H1 (cell line): ENCODE data around the gene PARP1. TPM values are rescaled to one million over a fixed set of nuclear protein-coding genes. Genes with fewer than 3 reads are reported as not detected.

Experiments used
- CTCF ChIA-PET: fragments of 300-600 bp; sonication (Branson Sonifier 250); formaldehyde crosslinking; loops from one replicate; lab custom pipeline; 2021; ENCODE audit not compliant: partially characterized antibody; lab: Charles Lee
- POLR2A ChIA-PET: fragments of 300-600 bp; sonication (Branson Sonifier 250); formaldehyde crosslinking; loops from one replicate; lab custom pipeline; 2021; ENCODE audit warnings: inconsistent platforms; ENCODE audit not compliant: partially characterized antibody; lab: Charles Lee
- DNase-seq, 2 experiments: peaks; one replicate each; pipeline versions ENCODE4 v3.0.0 to v3.0.0-alpha.2; 2010 to 2022; ENCODE audit warnings: low spot score in 2 of 2, low read depth in 1 of 2, mixed read lengths in 1 of 2
- FAIRE-seq: peaks from 2 replicates; lab custom pipeline; 2011; peaks lifted over from hg19 to GRCh38; lab: Jason Lieb, UNC
- H2AFZ ChIP-seq: 2 replicates; pipeline ENCODE4 v1.8.1; 2012; ENCODE audit warnings: low read length, inconsistent platforms
- H2AK5ac ChIP-seq: 2 replicates; pipeline ENCODE4 v1.6.1; 2013; ENCODE audit warnings: low read depth, low read length
- H2BK120ac ChIP-seq: replicated peaks from 2 replicates; pipeline ENCODE3; 2013; ENCODE audit warnings: low read depth, low read length, inconsistent platforms
- H2BK12ac ChIP-seq: 2 replicates; pipeline ENCODE4 v1.6.1; 2013; ENCODE audit warnings: low read depth, low read length
- H2BK15ac ChIP-seq: 2 replicates; pipeline ENCODE4 v1.6.1; 2013; ENCODE audit warnings: low read length
- H2BK20ac ChIP-seq: 2 replicates; pipeline ENCODE4 v1.6.1; 2013; ENCODE audit warnings: low read length
- H2BK5ac ChIP-seq: 2 replicates; pipeline ENCODE4 v1.6.1; 2013; ENCODE audit warnings: low read depth, low read length
- H3K14ac ChIP-seq: 2 replicates; pipeline ENCODE4 v1.6.1; 2013; ENCODE audit warnings: inconsistent platforms; ENCODE audit not compliant: insufficient read length
- H3K18ac ChIP-seq: 2 replicates; pipeline ENCODE4 v1.6.1; 2013; ENCODE audit warnings: low read length; ENCODE audit errors: extremely low read depth
- H3K23ac ChIP-seq: 2 replicates; pipeline ENCODE4 v1.6.1; 2013; ENCODE audit warnings: inconsistent platforms; ENCODE audit not compliant: insufficient read length
- H3K23me2 ChIP-seq: 2 replicates; pipeline ENCODE4 v1.6.1; 2013; ENCODE audit warnings: low read depth, low read length
- H3K27ac ChIP-seq: 2 replicates; pipeline ENCODE4 v1.6.1; 2011; ENCODE audit warnings: low read depth, low read length, inconsistent platforms
- H3K27me3 ChIP-seq, 4 experiments: replicated peaks in 1 of 4; 1 replicate in 1 of 4; 2 replicates in 3 of 4; pipeline versions ENCODE4 v1.6.1 to v1.8.1; 2011 to 2013; ENCODE audit warnings: low read length in 3 of 4, mild to moderate bottlenecking in 3 of 4, inconsistent platforms in 2 of 4, mixed read lengths in 2 of 4, moderate library complexity in 1 of 4; ENCODE audit not compliant: control insufficient read depth in 3 of 4, insufficient read depth in 3 of 4; ENCODE audit errors: extremely low read depth in 1 of 4
- H3K36me3 ChIP-seq, 4 experiments: 2 replicates each; pipeline versions ENCODE4 v1.6.1 to v1.8.1; 2011 to 2013; ENCODE audit warnings: mild to moderate bottlenecking in 4 of 4, low read length in 3 of 4, moderate library complexity in 2 of 4, control low read depth in 1 of 4, inconsistent platforms in 1 of 4; ENCODE audit not compliant: insufficient read depth in 4 of 4, control insufficient read depth in 2 of 4
- H3K4ac ChIP-seq: replicated peaks from 2 replicates; pipeline ENCODE3; 2013; ENCODE audit warnings: low read length, low read depth, mixed read lengths, inconsistent platforms; ENCODE audit not compliant: insufficient read length
- H3K4me1 ChIP-seq, 4 experiments: replicated peaks in 1 of 4; 1 replicate in 1 of 4; 2 replicates in 3 of 4; pipeline versions ENCODE4 v1.6.1 to v1.8.1; 2011 to 2013; ENCODE audit warnings: low read length in 3 of 4, inconsistent platforms in 2 of 4, mixed read lengths in 1 of 4; ENCODE audit not compliant: insufficient read depth in 4 of 4, control insufficient read depth in 3 of 4
- H3K4me2 ChIP-seq, 2 experiments: 2 replicates each; pipeline versions ENCODE4 v1.6.1 to v1.8.1; 2011 to 2013; ENCODE audit warnings: low read depth in 2 of 2, low read length in 2 of 2, control low read depth in 1 of 2, inconsistent platforms in 1 of 2, mild to moderate bottlenecking in 1 of 2; ENCODE audit not compliant: insufficient read depth in 1 of 2
- H3K4me3 ChIP-seq, 4 experiments: fragments of 200-600, 300-600 bp in 1 of 4; sonication (generic), shearing (Covaris generic), sonication (Bioruptor Twin) in 1 of 4; 2 replicates each; pipeline versions ENCODE4 v1.5.1 to v1.8.1; 2011 to 2016; ENCODE audit warnings: low read length in 4 of 4, low read depth in 3 of 4, control low read depth in 2 of 4, inconsistent platforms in 2 of 4, mild to moderate bottlenecking in 2 of 4, mixed read lengths in 1 of 4, moderate library complexity in 1 of 4; ENCODE audit not compliant: insufficient read depth in 2 of 4; ENCODE audit errors: extremely low read depth in 1 of 4
- H3K56ac ChIP-seq: replicated peaks from 2 replicates; pipeline ENCODE3; 2013; ENCODE audit warnings: low read depth, mild to moderate bottlenecking, mixed read lengths, low read length, inconsistent platforms; ENCODE audit not compliant: insufficient read length
- H3K79me1 ChIP-seq: 2 replicates; pipeline ENCODE4 v1.6.1; 2013; ENCODE audit warnings: low read depth, low read length, control low read depth
- H3K79me2 ChIP-seq, 2 experiments: 2 replicates each; pipeline versions ENCODE4 v1.6.1 to v1.8.1; 2012 to 2013; ENCODE audit warnings: low read length in 2 of 2, mild to moderate bottlenecking in 2 of 2, inconsistent platforms in 1 of 2; ENCODE audit not compliant: insufficient read depth in 2 of 2, control insufficient read depth in 1 of 2
- H3K9ac ChIP-seq, 4 experiments: replicated peaks in 1 of 4; 1 replicate in 1 of 4; 2 replicates in 3 of 4; pipeline versions ENCODE4 v1.6.1 to v1.8.1; 2011 to 2013; ENCODE audit warnings: low read depth in 3 of 4, low read length in 3 of 4, control low read depth in 2 of 4, mild to moderate bottlenecking in 2 of 4, moderate library complexity in 2 of 4, inconsistent platforms in 1 of 4; ENCODE audit errors: extremely low read depth in 1 of 4
- H3K9me3 ChIP-seq, 2 experiments: 2 replicates each; pipeline versions ENCODE4 v1.6.1 to v1.8.1; 2012 to 2013; ENCODE audit warnings: mild to moderate bottlenecking in 2 of 2, moderate library complexity in 2 of 2, control low read depth in 1 of 2, inconsistent platforms in 1 of 2, low read depth in 1 of 2, low read length in 1 of 2, mixed read lengths in 1 of 2; ENCODE audit not compliant: insufficient read depth in 2 of 2
- H4K20me1 ChIP-seq, 2 experiments: replicated peaks in 1 of 2; 2 replicates each; pipeline versions ENCODE3 to v1.8.1; 2011 to 2013; ENCODE audit warnings: inconsistent platforms in 2 of 2, low read length in 2 of 2, mild to moderate bottlenecking in 1 of 2; ENCODE audit not compliant: insufficient read depth in 2 of 2, control insufficient read depth in 1 of 2
- H4K5ac ChIP-seq: 2 replicates; pipeline ENCODE4 v1.6.1; 2013; ENCODE audit warnings: low read length, low read depth, mixed read lengths, inconsistent platforms; ENCODE audit not compliant: insufficient read length
- H4K8ac ChIP-seq: 2 replicates; pipeline ENCODE4 v1.8.0; 2013; ENCODE audit warnings: mild to moderate bottlenecking, moderate library complexity, low read length, inconsistent platforms; ENCODE audit not compliant: insufficient read depth; ENCODE audit errors: extremely low read depth
- H4K91ac ChIP-seq: replicated peaks from 2 replicates; pipeline ENCODE3; 2013; ENCODE audit warnings: low read length, mixed read lengths, inconsistent platforms; ENCODE audit not compliant: insufficient read length
- BACH1 ChIP-seq: IDR thresholded peaks from 2 replicates; pipeline ENCODE4 v1.6.1; 2012; ENCODE audit warnings: low read length, improper control_type of control experiment
- CTBP2 ChIP-seq: IDR thresholded peaks from 2 replicates; pipeline ENCODE4 v1.7.0; 2011; ENCODE audit warnings: borderline replicate concordance, mild to moderate bottlenecking, moderate library complexity, mixed read lengths, low read length; ENCODE audit not compliant: insufficient read depth, insufficient read length
- KDM1A ChIP-seq: fragments of 200-600, 300-600 bp; sonication (generic); IDR thresholded peaks from 2 replicates; pipeline ENCODE4 v1.7.1; 2016; ENCODE audit warnings: mild to moderate bottlenecking, low read length, borderline replicate concordance
- MAFK ChIP-seq: IDR thresholded peaks from 2 replicates; pipeline ENCODE4 v1.6.1; 2012; ENCODE audit warnings: low read depth, mild to moderate bottlenecking, improper control_type of control experiment, low read length
- SIN3A ChIP-seq, 2 experiments: IDR thresholded peaks in 1 of 2; conservative IDR thresholded peaks in 1 of 2; 2 replicates each; pipeline ENCODE4 v1.6.1; 2011 to 2012; ENCODE audit warnings: low read length in 2 of 2, improper control_type of control experiment in 1 of 2, low read depth in 1 of 2, mild to moderate bottlenecking in 1 of 2
- YY1 ChIP-seq: IDR thresholded peaks from 2 replicates; pipeline ENCODE4 v1.6.1; 2011; ENCODE audit warnings: low read depth, mild to moderate bottlenecking, low read length
- WGBS, 2 experiments: shearing (Covaris generic) in 1 of 2; methylation state at CpG; one replicate each; pipeline versions ENCODE4 v1.1.6 to v1.1.7; 2013 to 2015; ENCODE audit warnings: low lambda C conversion rate in 2 of 2, mixed read lengths in 2 of 2, inconsistent platforms in 1 of 2, low coverage in 1 of 2, missing lambda C conversion rate in 1 of 2; ENCODE audit not compliant: insufficient replicate concordance in 2 of 2, insufficient coverage in 1 of 2, insufficient read length in 1 of 2; ENCODE audit errors: extremely low coverage in 1 of 2, missing lambda C conversion rate in 1 of 2; 5-methylcytosine and 5-hydroxymethylcytosine counted together
- polyA plus RNA-seq, 7 experiments: library from polyadenylated mRNA; depleted of rRNA in 3 of 7; stranded (reverse) in 5 of 7; unstranded in 2 of 7; fragments of >200 nt in 5 of 7; fragments of 200-250 nt in 2 of 7; gene quantifications; 1 replicate in 5 of 7; 2 replicates in 1 of 7; 4 replicates in 1 of 7; pipeline versions ENCODE4 v1.2.1 to v1.2.3, GENCODE V29; 2011 to 2013; ENCODE audit warnings: missing spikeins in 2 of 7, mixed read lengths in 2 of 7
- total RNA-seq: library from RNA; stranded (reverse); fragmentation: NEBNext Ultra II Directional; extraction: Animal tissue kit (Norgen Biotek cat#: 25700); gene quantifications from 2 replicates; pipeline ENCODE4 v1.2.1, GENCODE V29; 2021

PARP1 gene
- total and polyA plus RNA-seq, 2 of the 8 experiments (the other 6 are each of a cell fraction or from before 2014, with no cell fraction given): 416 to 441 TPM

GRCh38 chr1:226447932-226448665, 40.2 kb upstream of the PARP1 start:
- H2BK12ac ChIP-seq: no peak overlapping the region
- H2BK120ac ChIP-seq: no peak overlapping the region
- H2AFZ ChIP-seq: no peak overlapping the region
- no peak overlapping the region for H2BK15ac ChIP-seq
- no peak overlapping the region; the same call in 1 of the 2 replicates for H2BK5ac ChIP-seq
- H3K9ac ChIP-seq: no peak overlapping the region
- H2AK5ac ChIP-seq: no peak overlapping the region
- H3K4me1 ChIP-seq: peaks cover 0 to 7% (median 5%) of the 10 kb centered on the region in 4 experiments; a peak in 5 of 7 replicates
- no peaks in the 10 kb centered on the region for H4K20me1 ChIP-seq
- no peak for FAIRE-seq
- H3K27ac ChIP-seq: no peak overlapping the region
- H3K4me3 ChIP-seq: no peak overlapping the region
- DNase-seq: no peak
- H4K5ac ChIP-seq: no peak overlapping the region
- H3K4ac ChIP-seq: no peak overlapping the region
- no peaks in the 10 kb centered on the region for H3K36me3 ChIP-seq
- H3K9me3 ChIP-seq: no peaks in the 10 kb centered on the region
- H3K23me2 ChIP-seq: no peaks in the 10 kb centered on the region
- ChIA-PET POLR2A (no interaction called here), CTCF (interaction anchor here (1.5 to 4.0 kb wide), 4 partner anchors 10 to 23 kb away, joined by 3 to 23 read pairs (median 9); no protein-coding TSS in a partner anchor)
- H3K14ac ChIP-seq: no peak overlapping the region
- H3K18ac ChIP-seq: no peak overlapping the region
- no peak overlapping the region; the same call in 1 of the 2 replicates for H4K8ac ChIP-seq
- H3K4me2 ChIP-seq: no peak overlapping the region
- no peak overlapping the region for H2BK20ac ChIP-seq
- no peaks in the 10 kb centered on the region for H3K79me1 ChIP-seq
- WGBS, 2 experiments: 81% methylated on average over 4 of the region's 4 CpGs; no CpG with 5 or more reads in 1 of the 2 experiments
- no peaks in the 10 kb centered on the region for H3K79me2 ChIP-seq
- TF ChIP-seq KDM1A (no peak), CTBP2 (no peak), SIN3A (conservative IDR thresholded peaks at IDR 0.05 in 1 of 2, IDR thresholded peaks at IDR 0.05 in 1 of 2; ENCODE audit: low read depth in 1 of 2, low read length in 2 of 2) (no peak), MAFK (no peak), BACH1 (no peak), YY1 (no peak)
- H3K56ac ChIP-seq: no peak overlapping the region
- no peaks in the 10 kb centered on the region for H3K27me3 ChIP-seq
- no peak overlapping the region for H4K91ac ChIP-seq
- H3K23ac ChIP-seq: no peak overlapping the region
